T follicular helper cell (primary cell): Measurements from ENCODE around the gene PAX5.

ENCODE experiments used
- DNase-seq: peaks from one replicate; pipeline ENCODE4 v3.0.0-alpha.2; 2020; ENCODE audit warnings: low read depth

PAX5 gene

GRCh38 chr9:36960575-36960955, 73.5 kb downstream of the PAX5 start:
- DNase-seq, result no peak

DNA sequence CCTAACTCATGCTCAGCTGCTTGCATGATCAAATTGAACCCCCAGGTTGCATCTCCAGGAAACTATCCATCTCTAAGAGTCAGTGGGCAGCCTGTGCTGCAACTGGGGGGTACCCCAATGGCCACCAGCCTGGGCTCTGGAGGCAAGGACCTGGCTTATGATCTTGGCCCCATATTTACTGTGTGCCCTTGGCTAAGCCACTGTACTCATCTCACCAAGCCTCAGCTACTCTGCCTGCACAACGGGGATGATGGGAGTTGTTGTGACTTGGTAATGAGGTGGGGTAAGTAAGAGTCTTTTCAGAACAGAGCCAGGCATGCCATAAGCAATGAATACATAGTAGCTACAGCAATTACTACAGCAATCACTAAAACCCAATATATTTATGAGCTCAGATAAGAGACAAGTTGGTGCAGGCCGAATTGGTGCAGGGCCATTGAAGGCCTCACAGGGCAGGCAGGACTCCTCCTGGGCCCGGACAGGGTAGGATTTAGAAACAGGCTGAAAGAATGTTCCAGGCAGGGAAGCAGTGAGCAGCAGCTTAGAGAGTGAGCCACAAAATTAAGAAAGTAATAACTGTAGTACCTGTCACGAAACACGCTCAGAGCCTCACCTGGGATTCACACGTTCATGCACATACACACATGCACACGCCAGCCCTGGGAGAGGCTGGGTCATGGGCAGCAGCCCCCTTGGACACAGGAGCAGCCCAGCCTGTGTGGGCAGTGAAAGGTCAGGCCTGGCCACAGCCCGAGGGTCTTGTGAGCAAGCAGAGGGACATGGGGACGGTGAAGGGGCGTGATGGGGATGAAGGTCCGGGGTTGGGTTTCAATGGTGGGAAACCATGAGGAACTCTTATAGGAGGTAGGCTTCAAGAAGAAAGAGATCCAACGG, 74.1 kb downstream of the PAX5 start:
- no peak for DNase-seq

GRCh38 chr9:36956908-36957307, 77.2 kb downstream of the PAX5 start:
- no peak for DNase-seq

DNA sequence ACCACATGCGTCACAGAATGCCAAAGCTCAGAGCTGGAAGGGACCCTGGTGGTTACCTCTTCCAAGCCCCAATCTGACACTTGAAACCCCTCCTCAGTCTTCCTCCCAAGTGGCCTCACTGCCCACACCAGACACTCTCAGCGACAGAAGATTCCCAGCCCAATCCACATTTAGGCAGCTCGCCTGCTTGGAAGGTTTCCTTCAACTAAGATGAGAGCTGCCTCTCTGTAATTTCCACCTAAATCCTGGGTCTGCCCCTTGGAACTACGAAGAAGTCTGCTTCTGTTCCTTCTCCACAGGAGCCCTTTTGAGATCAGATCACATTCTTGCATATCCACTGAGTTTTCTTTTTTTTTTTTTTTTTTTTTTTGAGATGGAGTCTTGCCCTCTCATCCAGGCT, 83.7 kb downstream of the PAX5 start:
- DNase-seq, result no peak

DNA sequence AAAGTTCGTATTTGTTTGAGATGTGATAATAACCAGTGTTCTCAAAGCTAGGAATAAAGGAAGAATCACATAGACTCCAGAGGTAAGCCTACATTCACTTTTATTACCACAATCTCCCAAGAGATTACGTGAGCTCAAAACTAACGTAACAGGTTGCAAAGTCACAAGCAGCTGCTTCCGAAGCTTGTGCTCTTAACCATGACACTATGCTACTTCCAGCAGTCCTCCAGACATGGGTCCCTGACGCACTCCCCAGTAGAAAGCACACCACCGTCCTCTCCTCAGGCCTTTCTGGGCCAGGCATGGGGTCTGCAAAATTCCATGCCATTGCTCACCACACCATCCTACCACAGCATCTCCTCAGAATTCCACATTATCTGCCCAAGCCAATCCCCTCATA, 84.6 kb downstream of the PAX5 start:
- no peak for DNase-seq

DNA sequence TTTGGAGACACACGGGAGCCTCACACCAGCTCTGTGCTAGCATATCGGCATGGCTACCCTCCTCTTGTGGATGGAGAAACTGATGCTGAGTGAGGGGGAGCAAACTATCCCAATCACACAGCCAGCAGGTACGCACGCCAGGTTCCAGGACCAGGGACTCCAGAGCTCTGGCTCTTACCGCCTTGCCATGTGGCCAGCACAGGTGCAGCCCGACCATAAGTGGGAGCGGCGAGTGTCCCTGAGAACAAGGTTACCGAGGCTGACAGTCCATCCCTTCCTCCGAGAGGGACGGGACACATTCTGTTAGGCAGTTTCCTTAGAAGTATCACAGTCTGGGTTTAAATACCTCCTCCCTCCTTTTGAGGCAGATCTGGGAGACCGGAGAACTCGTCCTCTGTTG, 86.0 kb downstream of the PAX5 start:
- DNase-seq, result no peak

GRCh38 chr9:36946653-36947052, 87.4 kb downstream of the PAX5 start:
- DNase-seq, result no peak

DNA sequence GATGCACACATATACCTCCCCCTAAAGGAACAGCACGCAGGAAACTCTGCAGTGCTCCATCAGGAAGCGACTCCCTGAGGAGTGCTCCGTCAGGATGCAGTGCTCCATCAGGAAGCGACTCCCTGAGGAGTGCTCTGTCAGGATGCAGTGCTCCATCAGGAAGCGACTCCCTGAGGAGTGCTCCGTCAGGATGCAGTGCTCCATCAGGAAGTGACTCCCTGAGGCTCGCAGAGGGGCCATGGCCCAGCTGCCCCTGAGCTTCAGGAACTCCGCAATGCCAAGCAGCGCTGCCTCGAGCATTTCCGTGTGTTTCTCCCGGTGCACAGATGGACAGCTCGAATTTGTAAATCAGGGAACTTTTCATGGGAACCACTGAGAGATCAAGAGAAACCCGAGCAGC, 88.1 kb downstream of the PAX5 start:
- DNase-seq, result no peak

DNA sequence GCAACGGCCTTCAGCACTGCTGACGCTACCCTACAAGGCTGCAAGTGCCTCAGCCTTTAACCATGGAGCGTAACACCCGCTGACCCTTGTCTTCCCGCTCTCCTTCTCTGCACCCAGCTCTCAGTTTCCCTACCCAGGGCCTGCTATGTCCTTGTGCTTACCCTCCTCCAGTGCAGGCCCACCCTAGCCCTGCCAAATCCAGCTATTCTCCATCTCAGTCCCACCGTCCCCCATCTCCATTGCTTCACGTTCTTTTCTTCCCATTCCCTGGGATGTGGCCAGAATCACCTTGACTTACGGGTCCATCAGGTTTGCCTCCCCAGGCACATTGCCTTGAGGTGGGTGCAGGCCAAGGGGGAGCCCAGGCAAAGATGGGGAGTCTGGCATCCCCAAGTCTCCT, 91.2 kb downstream of the PAX5 start:
- no peak for DNase-seq

GRCh38 chr9:36941441-36941840, 92.6 kb downstream of the PAX5 start:
- no peak for DNase-seq

GRCh38 chr9:36940881-36941280, 93.2 kb downstream of the PAX5 start:
- no peak for DNase-seq

- no peak for DNase-seq
These were observed 93.6 kb downstream of the PAX5 start for GRCh38 chr9:36940500-36940853.

GRCh38 chr9:36939655-36940499, 94.2 kb downstream of the PAX5 start:
- DNase-seq, result no peak

GRCh38 chr9:36939214-36939613, 94.9 kb downstream of the PAX5 start:
- DNase-seq, result no peak

DNA sequence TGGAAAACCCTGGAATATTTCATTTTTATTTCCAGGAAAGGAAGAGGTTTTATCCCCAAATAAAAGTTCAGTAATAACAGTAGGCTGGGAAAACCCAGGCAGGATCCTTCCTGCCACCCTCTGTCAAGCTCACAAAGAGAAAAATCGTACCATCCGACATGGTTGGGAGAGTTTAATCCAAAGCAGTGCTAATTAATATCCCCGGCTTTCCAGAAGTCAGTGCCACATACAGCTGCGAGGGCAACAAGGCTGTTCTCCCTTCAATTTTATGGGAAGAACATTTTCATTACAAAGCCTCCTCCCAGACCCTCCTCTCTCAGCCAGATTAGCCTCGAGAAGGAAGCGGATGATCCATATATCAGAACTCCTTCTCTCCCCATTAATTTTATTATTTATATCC, 95.5 kb downstream of the PAX5 start:
- DNase-seq, result no peak

- DNase-seq, result no peak
These were observed 96.1 kb downstream of the PAX5 start for GRCh38 chr9:36937951-36938350.

DNA sequence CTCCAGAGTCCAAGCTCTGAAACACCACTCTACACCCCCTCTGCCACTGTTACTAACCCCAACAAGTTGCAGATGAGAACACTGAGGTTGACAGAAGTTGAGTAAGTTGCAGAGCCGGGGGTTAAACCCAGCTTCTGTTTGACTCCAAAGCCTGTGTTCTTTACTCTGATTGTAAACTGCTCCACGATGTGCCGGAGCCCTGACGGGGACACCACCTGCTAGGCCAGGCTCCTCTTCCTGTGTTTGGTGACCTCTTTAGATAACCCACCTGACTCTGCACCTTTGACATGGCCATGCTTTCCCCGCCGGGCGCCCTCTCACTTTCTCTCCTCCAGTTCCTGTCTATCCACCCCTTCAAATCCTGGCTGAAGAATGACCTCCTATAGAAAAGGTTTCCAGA, 96.7 kb downstream of the PAX5 start:
- no peak for DNase-seq

GRCh38 chr9:36936498-36936831, 97.6 kb downstream of the PAX5 start:
- DNase-seq, result no peak

DNA sequence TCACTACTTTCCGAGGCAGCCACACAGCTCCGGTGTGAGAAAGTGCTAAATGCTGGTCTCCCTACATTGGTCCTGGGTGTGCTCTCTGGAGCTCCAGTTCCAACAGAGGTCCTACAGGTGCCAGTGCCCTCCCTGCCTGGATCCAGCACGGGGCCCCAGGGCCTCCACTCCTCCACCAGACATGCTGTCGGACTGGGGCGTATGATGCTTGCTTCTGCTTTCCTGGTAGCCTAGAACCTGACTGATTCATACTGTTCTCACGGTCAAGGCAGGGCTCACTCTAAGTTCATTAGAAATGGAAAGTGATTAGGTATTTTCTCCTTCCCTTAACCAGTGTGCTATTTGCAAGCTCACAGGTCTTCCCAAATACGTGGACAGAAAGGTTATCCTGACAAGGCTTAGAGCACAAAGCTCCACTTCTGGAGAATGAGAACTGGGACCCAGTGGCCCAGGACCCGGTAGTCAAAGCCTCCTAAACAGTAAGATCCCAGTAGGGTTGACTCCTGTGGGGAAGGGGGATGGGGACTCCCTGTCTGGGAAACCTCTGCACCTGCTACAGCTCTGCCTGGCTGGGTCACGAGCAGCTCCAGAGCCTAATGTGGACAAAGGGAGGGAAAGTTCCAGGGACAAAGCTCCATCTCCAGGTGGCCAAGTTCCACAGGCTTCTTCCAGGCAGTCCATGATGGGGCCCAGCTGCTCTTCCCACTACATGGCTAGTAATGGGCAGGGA, 98.1 kb downstream of the PAX5 start:
- DNase-seq, result no peak

GRCh38 chr9:36935332-36935731, 98.7 kb downstream of the PAX5 start:
- DNase-seq, result no peak

DNA sequence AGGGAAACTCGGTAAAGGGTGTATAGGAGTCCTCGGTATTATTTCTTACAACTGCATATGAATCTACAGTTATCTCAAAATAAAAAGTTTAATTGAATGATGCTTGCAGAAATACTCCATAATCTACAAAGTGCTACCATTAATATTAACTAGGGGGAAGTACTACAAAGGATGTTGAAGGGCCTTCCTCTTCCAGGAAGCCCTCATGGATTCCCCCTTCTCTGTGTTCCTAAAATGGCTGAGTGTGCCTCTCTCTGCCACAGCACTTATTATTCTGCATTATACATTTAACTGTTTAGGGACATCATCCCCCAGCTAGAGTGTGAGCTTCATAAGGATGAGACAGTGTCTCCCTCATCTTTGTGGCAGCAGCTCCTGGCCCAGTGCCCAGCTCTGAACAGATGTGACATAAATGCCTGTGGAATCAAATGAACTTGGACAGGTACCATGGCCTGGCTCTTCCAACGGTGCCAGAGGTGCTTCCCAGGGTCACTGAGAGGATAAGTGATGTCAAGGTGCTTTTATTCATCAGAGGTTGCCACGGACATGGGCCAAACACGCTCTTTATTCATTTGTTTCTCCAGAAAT, 99.5 kb downstream of the PAX5 start:
- DNase-seq, result no peak

DNA sequence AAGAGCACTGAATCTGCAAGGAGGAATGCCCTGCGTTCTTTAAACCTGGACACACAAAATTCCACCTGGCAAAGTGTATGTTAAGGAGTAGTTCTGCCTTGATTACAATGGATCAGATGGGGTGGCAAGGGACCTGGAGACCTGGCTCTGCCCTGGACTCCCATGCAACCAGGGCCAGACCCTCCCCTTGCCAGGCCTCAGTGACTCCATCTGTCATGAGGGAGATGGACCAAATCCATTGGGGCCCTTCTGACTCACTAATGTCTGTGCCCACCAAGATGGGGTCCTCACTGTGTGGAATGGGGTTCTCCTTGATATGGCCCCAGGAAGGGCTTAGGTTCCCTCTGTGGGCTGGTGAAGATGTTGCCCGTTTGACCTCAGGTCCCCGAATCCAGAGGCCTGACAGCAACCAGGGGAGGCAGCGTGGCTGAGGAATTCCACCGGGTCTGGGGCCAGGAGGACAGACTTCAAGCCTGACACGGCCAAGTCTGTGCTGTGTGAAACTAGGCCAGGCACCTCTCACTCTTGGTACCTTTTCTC, 100.3 kb downstream of the PAX5 start:
- no peak for DNase-seq
